Vagina (tissue), 2 donors: ENCODE measurements around the gene EFNB2. TPM values are rescaled to one million over a fixed set of nuclear protein-coding genes. Genes with fewer than 3 reads are reported as not detected.

ENCODE experiments used
- DNase-seq, 2 donors: peaks; one replicate each; pipeline ENCODE4 v3.0.0-alpha.2; 2017; ENCODE audit errors: extremely low spot score in 2 of 2
- H3K27ac ChIP-seq: fragments of 200-600 bp; sonication (generic); one replicate; pipeline ENCODE4 v1.5.1; 2019
- H3K27me3 ChIP-seq: fragments of 200-600 bp; sonication (generic); one replicate; pipeline ENCODE4 v1.5.1; 2019
- H3K36me3 ChIP-seq, 2 donors: fragments of 200-600 bp; sonication (generic); one replicate each; pipeline ENCODE4 v1.5.1; 2017 to 2019
- H3K4me1 ChIP-seq: fragments of 200-600 bp; sonication (generic); one replicate; pipeline ENCODE4 v1.5.1; 2019
- H3K4me3 ChIP-seq, 2 donors: fragments of 200-600 bp; sonication (generic); 1 replicate in 1 of 2; 2 replicates in 1 of 2; pipeline ENCODE4 v1.5.1; 2016 to 2019
- H3K9me3 ChIP-seq: fragments of 200-600 bp; sonication (generic); one replicate; pipeline ENCODE4 v1.5.1; 2019
- CTCF ChIP-seq, 3 experiments: fragments of 450-650 bp in 2 of 3; fragments of 200-600 bp in 1 of 3; sonication (generic) in 1 of 3; IDR thresholded peaks; one replicate each; pipeline ENCODE4 v1.5.1; 2017 to 2019; ENCODE audit warnings: antibody characterized with exemption in 3 of 3, mild to moderate bottlenecking in 2 of 3, moderate library complexity in 2 of 3
- POLR2A ChIP-seq, 2 donors: fragments of 450-650 bp; IDR thresholded peaks; one replicate each; pipeline ENCODE4 v1.6.1; 2017; ENCODE audit warnings: antibody characterized with exemption in 2 of 2, mild to moderate bottlenecking in 2 of 2, moderate library complexity in 2 of 2
- POLR2AphosphoS5 ChIP-seq, 2 donors: sonication (generic); formaldehyde crosslinking; IDR thresholded peaks; one replicate each; pipeline ENCODE4 v1.9.0; 2017; ENCODE audit warnings: antibody characterized with exemption in 2 of 2, mild to moderate bottlenecking in 2 of 2, low read depth in 1 of 2; ENCODE audit not compliant: insufficient read depth in 1 of 2
- intact Hi-C: fragments of 100-400 bp; cut with DNase I; formaldehyde crosslinking; loops from one replicate; pipeline ENCODE4 v1.15.1; 2023
- total RNA-seq: library from RNA; depleted of rRNA; stranded (reverse); fragments of >200 nt; gene quantifications from one replicate; pipeline ENCODE4 v1.2.3, GENCODE V29; 2016

The EFNB2 gene
- total RNA-seq, 1 donor from 2014 or later = 17.9 TPM

- Histone ChIP-seq H3K27ac (no peak overlapping the region), H3K27me3 (no peaks in the 10 kb centered on the region), H3K4me3 (no peak overlapping the region), H3K4me1 (no peaks in the 10 kb centered on the region), H3K36me3 (no peaks in the 10 kb centered on the region), H3K9me3 (no peaks in the 10 kb centered on the region)
- intact Hi-C loops = no loop called here
- DNase-seq = no peak
- TF ChIP-seq POLR2AphosphoS5 (IDR thresholded peaks at IDR 0.05; ENCODE audit: insufficient read depth in 1 of 2, low read depth in 1 of 2) = no peak
- TF ChIP-seq POLR2A (IDR thresholded peaks at IDR 0.05) = no peak
- no peak for TF ChIP-seq CTCF (IDR thresholded peaks at IDR 0.05)
These were observed 62.8 kb downstream of the EFNB2 start for GRCh38 chr13:106472621-106473020.

- Histone ChIP-seq H3K27me3 (no peaks in the 10 kb centered on the region), H3K4me1 (no peaks in the 10 kb centered on the region), H3K27ac (no peak overlapping the region), H3K4me3 (peak overlapping the region in 1 of 2 donors; percentile 11), H3K36me3 (no peaks in the 10 kb centered on the region), H3K9me3 (no peaks in the 10 kb centered on the region)
- intact Hi-C loops = no loop called here
- TF ChIP-seq POLR2AphosphoS5 (IDR thresholded peaks at IDR 0.05; ENCODE audit: insufficient read depth in 1 of 2, low read depth in 1 of 2) = no peak
- no peak for TF ChIP-seq CTCF (IDR thresholded peaks at IDR 0.05)
- TF ChIP-seq POLR2A (IDR thresholded peaks at IDR 0.05) = no peak
- no peak for DNase-seq
These were observed 63.4 kb downstream of the EFNB2 start for GRCh38 chr13:106471957-106472543.

DNA sequence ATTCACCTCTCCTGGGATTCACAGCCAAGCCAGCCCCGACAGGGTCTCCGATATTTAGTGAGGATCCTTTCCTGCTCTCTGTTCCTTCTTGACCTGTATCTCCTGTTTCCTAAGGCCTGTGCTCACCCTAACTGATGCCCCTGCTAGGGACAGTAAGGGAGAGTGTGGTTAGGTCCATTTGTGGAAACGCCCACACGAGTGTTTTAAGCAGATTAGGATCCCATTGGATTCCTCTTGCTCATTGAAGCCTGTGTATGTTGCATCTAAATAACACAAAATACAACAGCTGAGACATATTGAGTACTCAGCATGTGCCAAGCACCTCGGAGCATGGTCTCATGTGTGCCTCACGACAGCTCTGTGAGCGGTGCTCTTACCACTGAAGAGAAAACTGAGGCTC is 64.9 kb downstream of the EFNB2 start:
- no peak for DNase-seq
- H3K9me3 ChIP-seq = no peaks in the 10 kb centered on the region
- H3K4me3 ChIP-seq = no peak overlapping the region
- intact Hi-C loops = no loop called here
- no peak overlapping the region for H3K27ac ChIP-seq
- no peak for TF ChIP-seq CTCF (IDR thresholded peaks at IDR 0.05)
- no peak for TF ChIP-seq POLR2A (IDR thresholded peaks at IDR 0.05)
- TF ChIP-seq POLR2AphosphoS5 (IDR thresholded peaks at IDR 0.05; ENCODE audit: insufficient read depth in 1 of 2, low read depth in 1 of 2) = no peak
- H3K27me3 ChIP-seq = no peaks in the 10 kb centered on the region
- no peaks in the 10 kb centered on the region for H3K4me1 ChIP-seq
- no peaks in the 10 kb centered on the region for H3K36me3 ChIP-seq

GRCh38 chr13:106468744-106469590 is 66.5 kb downstream of the EFNB2 start:
- Histone ChIP-seq H3K9me3 (no peaks in the 10 kb centered on the region), H3K36me3 (no peaks in the 10 kb centered on the region), H3K27ac (no peak overlapping the region)

More at GRCh38 chr13:106468744-106469590, 66.5 kb downstream of the EFNB2 start:
- intact Hi-C loops = no loop called here
- Histone ChIP-seq H3K4me3 (no peak overlapping the region), H3K4me1 (no peaks in the 10 kb centered on the region), H3K27me3 (no peaks in the 10 kb centered on the region)
- TF ChIP-seq POLR2A (IDR thresholded peaks at IDR 0.05) (no peak), CTCF (IDR thresholded peaks at IDR 0.05) (no peak), POLR2AphosphoS5 (IDR thresholded peaks at IDR 0.05; ENCODE audit: insufficient read depth in 1 of 2, low read depth in 1 of 2) (no peak)
- no peak for DNase-seq
